Measurements from ENCODE around the gene C17orf50. TPM values are rescaled to one million over a fixed set of nuclear protein-coding genes. Genes with fewer than 3 reads are reported as not detected.
A peak's percentile ranks its signal among the peaks of the same experiment; 100 is the strongest.

The C17orf50 gene
- total and polyA plus RNA-seq, 2 of the 13 experiments (the other 11 are each of a cell fraction or from before 2014, with no cell fraction given) = not detected

DNA sequence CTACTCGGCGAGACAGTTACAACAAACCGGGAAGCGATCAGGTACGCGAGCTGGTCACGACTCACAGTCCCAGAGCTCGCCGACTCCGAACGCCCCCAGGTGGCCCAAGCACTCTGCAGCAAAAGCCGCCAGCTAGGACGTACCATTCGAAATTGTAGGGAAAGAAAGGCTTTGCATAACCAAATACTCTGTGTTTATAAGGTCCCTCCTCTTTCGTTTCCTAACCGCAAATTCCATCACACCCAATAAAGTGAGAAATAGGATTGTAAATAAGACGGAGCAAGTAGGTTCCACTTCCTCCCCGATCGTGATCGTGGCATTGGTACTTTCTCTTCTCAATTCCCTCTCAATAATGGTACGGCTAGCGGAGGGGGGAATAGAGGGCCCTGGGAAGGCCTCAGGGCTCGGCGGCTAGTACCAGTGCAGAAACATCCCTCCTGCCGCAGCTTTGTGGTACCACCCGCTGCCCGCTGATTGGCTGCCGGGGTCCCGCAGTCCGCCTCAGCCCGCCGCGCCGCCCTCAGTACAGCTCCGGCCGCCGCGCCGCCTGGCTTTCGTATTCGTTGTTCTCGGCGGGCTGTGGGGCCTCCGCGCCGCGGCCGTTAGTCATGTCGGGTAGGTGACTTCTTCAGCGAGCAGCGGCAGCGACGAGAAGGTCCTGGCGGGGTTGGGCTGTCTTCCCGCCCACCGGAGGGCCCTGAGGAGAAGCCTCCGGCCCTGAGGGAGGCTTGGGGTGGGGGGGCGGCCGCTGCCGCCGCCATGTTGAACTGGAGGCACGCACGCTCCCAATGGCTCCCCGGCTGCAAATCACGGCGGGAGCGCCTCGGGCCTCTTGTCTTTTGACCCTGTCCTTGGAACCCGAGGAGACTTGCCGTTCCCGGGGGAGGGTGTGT is 48.5 kb downstream of the C17orf50 start, which contains the start of gene TAF15 (continued):
- TF ChIP-seq, protein P1, sequence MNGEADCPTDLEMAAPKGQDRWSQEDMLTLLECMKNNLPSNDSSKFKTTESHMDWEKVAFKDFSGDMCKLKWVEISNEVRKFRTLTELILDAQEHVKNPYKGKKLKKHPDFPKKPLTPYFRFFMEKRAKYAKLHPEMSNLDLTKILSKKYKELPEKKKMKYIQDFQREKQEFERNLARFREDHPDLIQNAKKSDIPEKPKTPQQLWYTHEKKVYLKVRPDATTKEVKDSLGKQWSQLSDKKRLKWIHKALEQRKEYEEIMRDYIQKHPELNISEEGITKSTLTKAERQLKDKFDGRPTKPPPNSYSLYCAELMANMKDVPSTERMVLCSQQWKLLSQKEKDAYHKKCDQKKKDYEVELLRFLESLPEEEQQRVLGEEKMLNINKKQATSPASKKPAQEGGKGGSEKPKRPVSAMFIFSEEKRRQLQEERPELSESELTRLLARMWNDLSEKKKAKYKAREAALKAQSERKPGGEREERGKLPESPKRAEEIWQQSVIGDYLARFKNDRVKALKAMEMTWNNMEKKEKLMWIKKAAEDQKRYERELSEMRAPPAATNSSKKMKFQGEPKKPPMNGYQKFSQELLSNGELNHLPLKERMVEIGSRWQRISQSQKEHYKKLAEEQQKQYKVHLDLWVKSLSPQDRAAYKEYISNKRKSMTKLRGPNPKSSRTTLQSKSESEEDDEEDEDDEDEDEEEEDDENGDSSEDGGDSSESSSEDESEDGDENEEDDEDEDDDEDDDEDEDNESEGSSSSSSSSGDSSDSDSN (CRISPR knock-in tag; IDR thresholded peaks at IDR 0.05) = peak; percentile 68
- TF ChIP-seq ZNF652 (CRISPR knock-in tag; IDR thresholded peaks at IDR 0.05; ENCODE audit: borderline replicate concordance, low read depth) (no peak), ASH2L (IDR thresholded peaks at IDR 0.05; ENCODE audit: insufficient read length, low read depth, low read length) (peak; percentile 95), ZNF549 (CRISPR knock-in tag; IDR thresholded peaks at IDR 0.05) (no peak), ZFY (CRISPR knock-in tag; IDR thresholded peaks at IDR 0.05) (peak; percentile 97), ETV6 (CRISPR knock-in tag; conservative IDR thresholded peaks at IDR 0.05) (peak; percentile 89), JDP2 (CRISPR knock-in tag; IDR thresholded peaks at IDR 0.05; ENCODE audit: borderline replicate concordance) (no peak; the same call in 1 of the 2 replicates), KDM3A (CRISPR knock-in tag; IDR thresholded peaks at IDR 0.05; ENCODE audit: low read depth) (no peak; the same call in 1 of the 2 replicates), SIN3A (IDR thresholded peaks at IDR 0.05; ENCODE audit: borderline replicate concordance, low read depth, low read length) (peak; percentile 69; the same call in 1 of the 2 replicates), ZNF121 (CRISPR knock-in tag; IDR thresholded peaks at IDR 0.05) (no peak), ZNF225 (CRISPR knock-in tag; IDR thresholded peaks at IDR 0.05) (no peak; the same call in 1 of the 2 replicates), ZNF138 (CRISPR knock-in tag; IDR thresholded peaks at IDR 0.05; ENCODE audit: low read depth) (peak; percentile 93; the same call in 1 of the 2 replicates), PLRG1 (conservative IDR thresholded peaks at IDR 0.05) (no peak), HOXA3 (CRISPR knock-in tag; IDR thresholded peaks at IDR 0.05) (peak; percentile 66; the same call in 1 of the 2 replicates), SNRNP70 (IDR thresholded peaks at IDR 0.05; ENCODE audit: low read depth, low read length) (no peak), PRMT3 (CRISPR knock-in tag; IDR thresholded peaks at IDR 0.05; ENCODE audit: borderline replicate concordance, low read depth) (no peak; the same call in 1 of the 2 replicates), ZNF672 (CRISPR knock-in tag; IDR thresholded peaks at IDR 0.05) (0 out of 2 replicates have a peak, but pooled peaks have one; percentile 71), POGZ (CRISPR knock-in tag; IDR thresholded peaks at IDR 0.05) (no peak), CEBPB (IDR thresholded peaks at IDR 0.05; ENCODE audit: borderline replicate concordance, low read depth, low read length) (no peak), GZF1 (CRISPR knock-in tag; IDR thresholded peaks at IDR 0.05) (no peak), ZKSCAN5 (CRISPR knock-in tag; IDR thresholded peaks at IDR 0.05) (no peak), NONO (IDR thresholded peaks at IDR 0.05) (peak; percentile 91; the same call in 1 of the 2 replicates), NONO (CRISPR knock-in tag; conservative IDR thresholded peaks at IDR 0.05) (peak; percentile 93)
- TF ChIP-seq, protein P2, sequence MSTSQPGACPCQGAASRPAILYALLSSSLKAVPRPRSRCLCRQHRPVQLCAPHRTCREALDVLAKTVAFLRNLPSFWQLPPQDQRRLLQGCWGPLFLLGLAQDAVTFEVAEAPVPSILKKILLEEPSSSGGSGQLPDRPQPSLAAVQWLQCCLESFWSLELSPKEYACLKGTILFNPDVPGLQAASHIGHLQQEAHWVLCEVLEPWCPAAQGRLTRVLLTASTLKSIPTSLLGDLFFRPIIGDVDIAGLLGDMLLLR (CRISPR knock-in tag; IDR thresholded peaks at IDR 0.05) = no peak
- TF ChIP-seq, protein P3, sequence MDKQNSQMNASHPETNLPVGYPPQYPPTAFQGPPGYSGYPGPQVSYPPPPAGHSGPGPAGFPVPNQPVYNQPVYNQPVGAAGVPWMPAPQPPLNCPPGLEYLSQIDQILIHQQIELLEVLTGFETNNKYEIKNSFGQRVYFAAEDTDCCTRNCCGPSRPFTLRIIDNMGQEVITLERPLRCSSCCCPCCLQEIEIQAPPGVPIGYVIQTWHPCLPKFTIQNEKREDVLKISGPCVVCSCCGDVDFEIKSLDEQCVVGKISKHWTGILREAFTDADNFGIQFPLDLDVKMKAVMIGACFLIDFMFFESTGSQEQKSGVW (CRISPR knock-in tag; IDR thresholded peaks at IDR 0.05; ENCODE audit: borderline replicate concordance) = no peak
- TF ChIP-seq, protein P4, sequence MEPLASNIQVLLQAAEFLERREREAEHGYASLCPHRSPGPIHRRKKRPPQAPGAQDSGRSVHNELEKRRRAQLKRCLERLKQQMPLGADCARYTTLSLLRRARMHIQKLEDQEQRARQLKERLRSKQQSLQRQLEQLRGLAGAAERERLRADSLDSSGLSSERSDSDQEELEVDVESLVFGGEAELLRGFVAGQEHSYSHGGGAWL (CRISPR knock-in tag; IDR thresholded peaks at IDR 0.05) = peak; percentile 61; the same call in 1 of the 2 replicates
- TF ChIP-seq, protein P5, sequence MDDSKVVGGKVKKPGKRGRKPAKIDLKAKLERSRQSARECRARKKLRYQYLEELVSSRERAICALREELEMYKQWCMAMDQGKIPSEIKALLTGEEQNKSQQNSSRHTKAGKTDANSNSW (CRISPR knock-in tag; IDR thresholded peaks at IDR 0.05; ENCODE audit: borderline replicate concordance) = peak; percentile 69; the same call in 1 of the 2 replicates
